DMS153 treated with DMSO at 0.1 percent for 48 hours (cell line): ENCODE data around the gene MOB4.
A peak's percentile ranks its signal among the peaks of the same experiment; 100 is the strongest.
"Not testable (repeated sequence)": the region's sequence is repeated elsewhere in the genome, so short reads cannot be mapped to it uniquely, and the experiment has no call there.

Experiments
- DNase-seq: peaks from one replicate; lab custom pipeline; 2025; ENCODE audit not compliant: unreplicated experiment; lab: John Stamatoyannopoulos, UW

MOB4 gene

GRCh38 chr2:197515739-197516392 is at the start of gene MOB4:
Gene MOB4, plus strand, starts transcription at chr2:197516066. Its CDS starts 21 bp downstream, at chr2:197516087.
- DNase-seq = peak; percentile 96

- no peak for DNase-seq
Observed at GRCh38 chr2:197472166-197472565, 43.7 kb upstream of the MOB4 start.

- no peak for DNase-seq
Observed at GRCh38 chr2:197477797-197478196, 38.1 kb upstream of the MOB4 start.

GRCh38 chr2:197480165-197481036 is 35.5 kb upstream of the MOB4 start:
- DNase-seq = no peak

- not testable (repeated sequence) for DNase-seq
Observed at GRCh38 chr2:197484248-197484647, 31.6 kb upstream of the MOB4 start.

GRCh38 chr2:197486175-197486574 is 29.7 kb upstream of the MOB4 start:
- no peak for DNase-seq

GRCh38 chr2:197487385-197487784 is 28.5 kb upstream of the MOB4 start:
- no peak for DNase-seq

- DNase-seq = no peak
Observed at GRCh38 chr2:197495433-197496134, 20.3 kb upstream of the MOB4 start.

- no peak for DNase-seq
Observed at GRCh38 chr2:197496695-197497094, 19.2 kb upstream of the MOB4 start.

GRCh38 chr2:197497326-197497725 is 18.5 kb upstream of the MOB4 start:
- no peak for DNase-seq

GRCh38 chr2:197498235-197498936 is 17.5 kb upstream of the MOB4 start:
- DNase-seq = no peak

GRCh38 chr2:197498937-197499593 is 16.8 kb upstream of the MOB4 start:
- DNase-seq = peak; percentile 12

- peak; percentile 97 for DNase-seq
Observed at GRCh38 chr2:197499594-197500502, 16.0 kb upstream of the MOB4 start, which contains the start of the genes HSPD1 and HSPE1. Gene HSPD1, minus strand, starts transcription at chr2:197499840. Its CDS starts 992 bp downstream, at chr2:197498848. Gene HSPE1, plus strand, starts transcription at chr2:197500379. Its CDS starts 58 bp downstream, at chr2:197500437.

- no peak for DNase-seq
Observed at GRCh38 chr2:197500503-197501131, 15.2 kb upstream of the MOB4 start.

GRCh38 chr2:197502201-197502600 is 13.7 kb upstream of the MOB4 start:
- no peak for DNase-seq

- no peak for DNase-seq
Observed at GRCh38 chr2:197502685-197503084, 13.2 kb upstream of the MOB4 start.

- no peak for DNase-seq
Observed at GRCh38 chr2:197504000-197504399, 11.9 kb upstream of the MOB4 start.

GRCh38 chr2:197504512-197504911 is 11.4 kb upstream of the MOB4 start:
- DNase-seq = no peak

GRCh38 chr2:197506658-197507057 is 9.2 kb upstream of the MOB4 start:
- DNase-seq = no peak
